BLaER1 (cell line): ENCODE results near the gene PTPRN2.

ENCODE experiments used
- H3K27ac ChIP-seq: shearing (Covaris generic); formaldehyde crosslinking; 2 replicates; pipeline ENCODE4 v1.8.1; 2022
- H3K27me3 ChIP-seq: shearing (Covaris generic); formaldehyde crosslinking; 2 replicates; pipeline ENCODE4 v1.8.1; 2022
- H3K36me3 ChIP-seq: shearing (Covaris generic); formaldehyde crosslinking; 2 replicates; pipeline ENCODE4 v1.8.1; 2022
- H3K4me1 ChIP-seq: shearing (Covaris generic); formaldehyde crosslinking; 2 replicates; pipeline ENCODE4 v1.8.1; 2022
- H3K4me2 ChIP-seq: shearing (Covaris generic); formaldehyde crosslinking; 2 replicates; pipeline ENCODE4 v1.8.1; 2022
- H3K4me3 ChIP-seq: shearing (Covaris generic); formaldehyde crosslinking; 2 replicates; pipeline ENCODE4 v1.8.1; 2022
- H3K9ac ChIP-seq: shearing (Covaris generic); formaldehyde crosslinking; 2 replicates; pipeline ENCODE4 v1.8.1; 2022
- H3K9me3 ChIP-seq: shearing (Covaris generic); formaldehyde crosslinking; 2 replicates; pipeline ENCODE4 v1.8.1; 2022
- H4K20me1 ChIP-seq: shearing (Covaris generic); formaldehyde crosslinking; 2 replicates; pipeline ENCODE4 v1.8.1; 2022
- Cebpa-rat ChIP-seq: shearing (Covaris generic); IDR thresholded peaks from 2 replicates; pipeline ENCODE4 v1.8.1; 2022

The PTPRN2 gene

GRCh38 chr7:158102897-158103296 is 484.7 kb downstream of the PTPRN2 start:
- H4K20me1 ChIP-seq, result no peaks in the 10 kb centered on the region
- no peak overlapping the region for H3K4me2 ChIP-seq
- H3K4me3 ChIP-seq, result no peak overlapping the region
- H3K27ac ChIP-seq, result no peak overlapping the region
- no peak for TF ChIP-seq Cebpa-rat
- no peak overlapping the region for H3K9ac ChIP-seq
- H3K9me3 ChIP-seq, result no peaks in the 10 kb centered on the region
- no peaks in the 10 kb centered on the region for H3K27me3 ChIP-seq
- H3K4me1 ChIP-seq, result no peaks in the 10 kb centered on the region
- no peaks in the 10 kb centered on the region for H3K36me3 ChIP-seq

DNA sequence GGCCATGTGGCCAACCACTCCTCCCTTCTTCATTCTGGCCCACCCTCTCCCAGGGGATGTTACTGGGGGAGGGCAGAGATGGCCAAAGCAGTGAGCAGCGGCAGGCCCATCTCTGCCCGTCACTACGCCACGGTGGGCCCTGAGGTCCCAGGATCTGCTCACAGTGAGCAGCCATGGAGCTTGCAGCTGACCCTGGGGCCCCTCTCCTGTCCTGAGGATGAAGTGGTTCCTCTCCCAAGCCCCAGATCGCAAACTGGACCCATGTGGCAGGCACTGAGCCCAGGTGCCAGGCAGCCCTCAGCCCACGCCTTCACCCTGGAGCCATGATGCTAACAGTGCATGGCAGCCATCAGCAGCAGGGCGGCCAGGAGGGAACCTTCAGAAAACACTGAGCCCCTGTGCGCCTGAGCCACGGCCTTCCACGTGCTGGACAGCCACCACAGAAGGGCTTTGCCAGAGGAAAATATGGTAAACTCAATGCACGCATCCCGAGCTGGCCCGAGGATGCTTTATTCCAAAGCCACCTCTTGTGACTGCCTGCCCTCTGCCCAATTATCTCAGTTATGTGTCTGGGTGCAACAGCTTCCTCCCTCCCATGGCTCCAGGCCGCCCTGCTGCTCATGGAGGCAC is 485.7 kb downstream of the PTPRN2 start:
- Histone ChIP-seq H3K36me3 (no peaks in the 10 kb centered on the region), H4K20me1 (no peaks in the 10 kb centered on the region), H3K27ac (no peak overlapping the region), H3K4me3 (no peak overlapping the region), H3K27me3 (no peaks in the 10 kb centered on the region), H3K9ac (no peak overlapping the region), H3K4me2 (no peak overlapping the region), H3K4me1 (no peaks in the 10 kb centered on the region), H3K9me3 (no peaks in the 10 kb centered on the region)
- no peak for TF ChIP-seq Cebpa-rat

DNA sequence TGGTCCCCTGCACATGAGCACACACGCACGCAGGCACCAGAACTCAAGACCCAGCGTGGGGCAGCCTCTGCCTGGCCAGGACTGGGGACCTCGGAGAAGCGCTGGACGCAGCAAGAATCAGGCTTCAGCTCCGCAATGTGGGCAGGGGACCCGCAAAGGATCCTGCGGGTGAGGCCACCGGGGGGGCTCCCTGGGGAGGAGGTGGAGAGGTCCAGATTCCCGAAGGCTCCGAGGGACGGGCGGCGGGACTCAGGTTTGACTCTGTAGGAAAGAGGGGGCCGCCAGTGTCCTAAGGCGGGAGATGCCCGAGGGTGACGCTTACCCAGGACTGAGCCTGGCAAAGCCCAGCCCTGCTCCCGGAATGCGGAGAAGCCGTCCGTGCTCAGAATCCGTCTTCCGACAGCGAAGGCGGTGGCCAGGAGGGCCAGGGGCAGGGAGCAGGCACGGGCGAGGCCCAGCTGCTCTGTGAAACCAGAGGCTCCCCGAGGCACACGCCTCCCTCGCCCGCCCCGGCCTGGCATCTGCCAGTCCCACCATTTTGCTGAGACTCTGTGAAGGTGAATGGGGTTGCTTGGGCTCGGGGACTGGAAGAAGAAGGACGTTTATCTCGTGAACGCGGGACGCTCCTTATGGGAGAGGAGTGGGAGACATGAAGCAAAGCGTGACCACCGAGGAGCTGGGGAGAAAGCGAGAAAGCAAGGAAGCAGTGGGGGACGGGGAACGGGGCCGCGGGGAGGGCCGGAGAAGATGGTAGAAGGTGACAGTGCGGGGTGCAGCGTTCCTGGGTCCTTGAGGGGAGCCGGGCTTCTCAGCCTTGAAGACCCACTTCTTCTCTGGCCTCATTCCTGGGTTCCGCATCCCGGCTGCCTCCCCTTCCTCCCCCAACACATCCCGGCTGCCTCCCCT is 489.2 kb downstream of the PTPRN2 start:
- no peak overlapping the region for H3K27ac ChIP-seq

DNA sequence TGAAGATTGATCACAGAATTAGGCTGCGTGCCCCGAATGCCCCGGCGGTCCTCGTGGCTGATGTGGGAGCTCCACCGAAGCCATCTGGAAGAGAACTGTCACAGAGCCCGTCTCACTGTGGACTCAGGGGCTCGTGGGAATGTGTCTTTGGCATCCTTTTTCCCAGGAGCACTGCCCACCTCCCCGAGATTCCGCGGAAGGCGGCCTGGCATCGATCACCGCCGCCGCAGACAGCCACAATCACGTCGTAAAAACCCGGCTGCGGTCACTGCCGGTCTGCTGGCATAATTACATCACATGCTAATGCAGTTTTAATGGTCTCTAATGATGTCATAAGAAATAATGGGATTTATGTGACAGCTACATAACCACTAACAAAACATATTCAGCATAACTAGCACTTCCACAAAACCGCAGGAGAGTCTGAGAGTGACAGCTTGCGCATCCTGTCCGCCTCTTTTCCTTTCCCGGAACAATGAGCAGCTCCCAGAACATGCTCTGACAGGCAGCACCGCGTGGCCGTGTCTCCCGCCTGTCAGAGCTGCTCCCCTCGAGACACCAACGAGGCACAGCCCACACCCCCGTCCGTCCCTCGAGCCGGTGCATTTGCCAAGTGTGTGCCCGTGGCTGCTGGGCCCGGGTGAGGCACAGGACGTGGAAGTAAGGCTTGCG is 490.0 kb downstream of the PTPRN2 start:
- Histone ChIP-seq H3K9me3 (no peaks in the 10 kb centered on the region), H3K4me2 (no peak overlapping the region), H3K27me3 (no peaks in the 10 kb centered on the region)

More for the DNA sequence above, 489.2 kb downstream of the PTPRN2 start:
- no peaks in the 10 kb centered on the region for H3K4me1 ChIP-seq
- no peak overlapping the region for H3K4me3 ChIP-seq
- TF ChIP-seq Cebpa-rat, result no peak
- no peaks in the 10 kb centered on the region for H3K9me3 ChIP-seq
- no peaks in the 10 kb centered on the region for H3K36me3 ChIP-seq
- H3K4me2 ChIP-seq, result no peak overlapping the region
- no peaks in the 10 kb centered on the region for H3K27me3 ChIP-seq
- H3K9ac ChIP-seq, result no peak overlapping the region
- H4K20me1 ChIP-seq, result no peaks in the 10 kb centered on the region

DNA sequence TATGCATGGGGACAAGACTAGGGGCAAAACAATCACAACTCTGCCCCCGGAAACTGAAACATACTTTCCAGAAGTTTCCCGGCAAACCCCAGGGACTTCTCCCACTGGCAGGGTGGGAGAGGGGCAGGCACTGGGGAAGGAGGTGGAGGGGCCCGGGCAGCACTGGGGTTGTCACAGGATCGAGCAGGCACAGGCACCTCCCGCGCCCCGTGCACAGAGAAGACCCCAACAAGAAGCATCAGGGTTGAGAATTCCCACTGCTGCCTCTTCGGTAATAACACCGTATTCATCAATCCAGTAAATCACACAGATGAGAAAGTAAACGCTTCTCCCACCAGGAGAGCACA is 490.5 kb downstream of the PTPRN2 start:
- Histone ChIP-seq H3K9me3 (no peaks in the 10 kb centered on the region), H3K36me3 (no peaks in the 10 kb centered on the region), H3K4me1 (no peaks in the 10 kb centered on the region), H3K4me3 (no peak overlapping the region), H3K4me2 (no peak overlapping the region), H3K27me3 (no peaks in the 10 kb centered on the region), H3K27ac (no peak overlapping the region), H3K9ac (no peak overlapping the region), H4K20me1 (no peaks in the 10 kb centered on the region)
- TF ChIP-seq Cebpa-rat, result no peak

More for the DNA sequence above, 490.0 kb downstream of the PTPRN2 start:
- no peak overlapping the region for H3K4me3 ChIP-seq
- no peak overlapping the region for H3K9ac ChIP-seq
- no peaks in the 10 kb centered on the region for H3K4me1 ChIP-seq
- H4K20me1 ChIP-seq, result no peaks in the 10 kb centered on the region
- no peaks in the 10 kb centered on the region for H3K36me3 ChIP-seq
- no peak for TF ChIP-seq Cebpa-rat
- no peak overlapping the region for H3K27ac ChIP-seq

- no peaks in the 10 kb centered on the region for H3K4me1 ChIP-seq
- H3K4me3 ChIP-seq, result no peak overlapping the region
- no peaks in the 10 kb centered on the region for H3K27me3 ChIP-seq
- H3K9ac ChIP-seq, result no peak overlapping the region
- TF ChIP-seq Cebpa-rat, result no peak
- H4K20me1 ChIP-seq, result no peaks in the 10 kb centered on the region
- no peak overlapping the region for H3K4me2 ChIP-seq
- no peaks in the 10 kb centered on the region for H3K9me3 ChIP-seq
- H3K36me3 ChIP-seq, result no peaks in the 10 kb centered on the region
- H3K27ac ChIP-seq, result no peak overlapping the region
Observed at GRCh38 chr7:158096582-158096981, 491.0 kb downstream of the PTPRN2 start.

DNA sequence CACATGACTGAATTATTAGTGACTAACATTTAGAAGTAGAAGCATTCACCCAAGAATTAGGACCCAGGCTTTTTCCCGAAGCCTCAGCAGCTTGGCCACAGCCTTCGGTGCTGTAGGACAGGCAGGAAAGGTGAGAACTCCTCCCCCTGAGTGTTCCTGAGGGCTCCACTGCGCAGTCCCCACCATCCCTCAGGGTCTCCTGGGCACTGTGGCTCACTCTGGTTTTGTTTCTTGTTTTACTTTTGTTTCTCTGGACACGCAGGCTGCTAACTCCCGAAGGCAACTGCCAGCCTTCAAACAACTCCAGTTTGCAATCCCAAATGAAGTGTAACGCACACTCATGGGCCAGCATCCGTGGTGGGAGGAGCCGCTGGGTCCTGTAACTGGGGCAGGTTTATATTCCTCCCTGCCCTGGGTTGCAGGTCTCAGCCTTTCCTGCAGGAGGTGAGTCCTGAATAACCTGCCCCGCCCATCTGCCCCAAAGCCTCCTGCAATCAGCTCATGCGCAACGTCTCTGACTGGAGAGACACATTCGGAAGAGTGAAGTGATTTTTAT is 492.9 kb downstream of the PTPRN2 start:
- Histone ChIP-seq H3K27me3 (no peaks in the 10 kb centered on the region), H3K4me3 (no peak overlapping the region), H3K27ac (no peak overlapping the region), H3K9me3 (peaks cover 7% of the 10 kb centered on the region; the same call in 1 of the 2 replicates), H3K36me3 (no peaks in the 10 kb centered on the region), H3K4me2 (no peak overlapping the region), H3K4me1 (no peaks in the 10 kb centered on the region), H4K20me1 (no peaks in the 10 kb centered on the region), H3K9ac (no peak overlapping the region)
- no peak for TF ChIP-seq Cebpa-rat

DNA sequence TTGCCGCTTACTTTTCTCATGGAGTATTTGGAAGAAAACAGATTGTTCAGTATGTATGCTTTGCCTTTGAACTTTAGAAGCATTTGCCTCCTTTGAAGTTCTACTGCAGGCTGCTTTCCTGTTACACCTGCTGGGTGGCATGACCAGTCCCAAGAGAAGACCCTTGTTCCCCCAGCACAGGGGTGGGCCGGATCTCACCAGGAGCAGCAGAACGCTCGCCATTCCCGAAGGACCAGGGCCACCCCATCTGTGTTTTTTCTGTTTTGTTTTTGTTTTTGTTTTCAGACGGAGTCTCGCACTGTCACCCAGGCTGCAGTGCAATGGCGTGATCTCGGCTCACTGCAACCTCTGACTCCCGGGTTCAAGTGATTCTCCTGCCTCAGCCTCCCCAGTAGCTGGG is 493.6 kb downstream of the PTPRN2 start:
- Histone ChIP-seq H3K27ac (no peak overlapping the region), H3K36me3 (no peaks in the 10 kb centered on the region), H3K4me3 (no peak overlapping the region), H3K27me3 (no peaks in the 10 kb centered on the region), H3K9ac (no peak overlapping the region), H3K4me2 (no peak overlapping the region), H3K9me3 (peaks cover 11% of the 10 kb centered on the region), H3K4me1 (no peaks in the 10 kb centered on the region), H4K20me1 (no peaks in the 10 kb centered on the region)
- no peak for TF ChIP-seq Cebpa-rat

GRCh38 chr7:158093156-158093796 is 494.3 kb downstream of the PTPRN2 start:
- no peaks in the 10 kb centered on the region for H4K20me1 ChIP-seq
- TF ChIP-seq Cebpa-rat, result no peak
- no peak overlapping the region for H3K4me3 ChIP-seq
- H3K27me3 ChIP-seq, result no peaks in the 10 kb centered on the region
- H3K4me2 ChIP-seq, result no peak overlapping the region
- H3K9me3 ChIP-seq, result peaks cover 11% of the 10 kb centered on the region
- no peak overlapping the region for H3K27ac ChIP-seq
- H3K36me3 ChIP-seq, result no peaks in the 10 kb centered on the region
- H3K9ac ChIP-seq, result no peak overlapping the region
- no peaks in the 10 kb centered on the region for H3K4me1 ChIP-seq
